Central memory CD8-positive, alpha-beta T cell (primary cell): ENCODE results near the gene CCDC197.

Experiments
- ATAC-seq: fragments of 150-1000 bp; cut with Tn5 transposase; replicated peaks from 2 replicates; pipeline ENCODE4 v1.10.0; 2022; ENCODE audit warnings: mild to moderate bottlenecking, moderate FRiP score, moderate number of reproducible peaks; ENCODE audit not compliant: poor library complexity, severe bottlenecking; ENCODE audit errors: extremely low read depth
- DNase-seq, 2 donors: peaks; one replicate each; pipeline ENCODE4 v3.0.0; 2021; ENCODE audit warnings: low spot score in 2 of 2
- H3K27ac Mint-ChIP-seq: one replicate; pipeline ENCODE4 v1.8.0; 2022; ENCODE audit warnings: low read depth, mild to moderate bottlenecking, moderate library complexity, mixed read lengths
- H3K27me3 Mint-ChIP-seq: one replicate; pipeline ENCODE4 v1.8.0; 2022; ENCODE audit warnings: mixed read lengths
- H3K36me3 Mint-ChIP-seq: one replicate; pipeline ENCODE4 v1.8.0; 2022; ENCODE audit warnings: mild to moderate bottlenecking, moderate library complexity, mixed read lengths; ENCODE audit not compliant: insufficient read depth
- H3K4me1 Mint-ChIP-seq: one replicate; pipeline ENCODE4 v1.8.0; 2022; ENCODE audit warnings: mixed read lengths
- H3K4me3 Mint-ChIP-seq: one replicate; pipeline ENCODE4 v1.8.0; 2022; ENCODE audit warnings: mild to moderate bottlenecking, moderate library complexity, mixed read lengths
- H3K9me3 Mint-ChIP-seq: one replicate; pipeline ENCODE4 v1.8.0; 2022; ENCODE audit warnings: mixed read lengths

The CCDC197 gene

GRCh38 chr14:94018308-94018707, 21.2 kb downstream of the CCDC197 start:
- ATAC-seq (no peak), DNase-seq (no peak)
- no peaks in the 10 kb centered on the region for H3K9me3 Mint-ChIP-seq
- H3K27me3 Mint-ChIP-seq: peaks cover 27% of the 10 kb centered on the region
- H3K27ac Mint-ChIP-seq: no peak overlapping the region
- no peaks in the 10 kb centered on the region for H3K36me3 Mint-ChIP-seq
- no peaks in the 10 kb centered on the region for H3K4me1 Mint-ChIP-seq
- no peak overlapping the region for H3K4me3 Mint-ChIP-seq

GRCh38 chr14:94019329-94019728, 22.2 kb downstream of the CCDC197 start:
- H3K9me3 Mint-ChIP-seq: no peaks in the 10 kb centered on the region
- peaks cover 38% of the 10 kb centered on the region for H3K27me3 Mint-ChIP-seq
- no peaks in the 10 kb centered on the region for H3K36me3 Mint-ChIP-seq
- H3K4me3 Mint-ChIP-seq: no peak overlapping the region
- DNase-seq: no peak
- no peak for ATAC-seq
- H3K27ac Mint-ChIP-seq: no peak overlapping the region
- H3K4me1 Mint-ChIP-seq: no peaks in the 10 kb centered on the region

- no peaks in the 10 kb centered on the region for H3K9me3 Mint-ChIP-seq
- DNase-seq: no peak
- H3K27ac Mint-ChIP-seq: no peak overlapping the region
- peaks cover 41% of the 10 kb centered on the region for H3K27me3 Mint-ChIP-seq
- H3K36me3 Mint-ChIP-seq: no peaks in the 10 kb centered on the region
- ATAC-seq: no peak
- H3K4me3 Mint-ChIP-seq: no peak overlapping the region
- H3K4me1 Mint-ChIP-seq: no peaks in the 10 kb centered on the region
Observed at GRCh38 chr14:94020267-94020666, 23.2 kb downstream of the CCDC197 start.

- peaks cover 3% of the 10 kb centered on the region for H3K4me1 Mint-ChIP-seq
- no peak overlapping the region for H3K4me3 Mint-ChIP-seq
- ATAC-seq (no peak), DNase-seq (no peak)
- peaks cover 1% of the 10 kb centered on the region for H3K36me3 Mint-ChIP-seq
- peaks cover 41% of the 10 kb centered on the region for H3K27me3 Mint-ChIP-seq
- H3K9me3 Mint-ChIP-seq: no peaks in the 10 kb centered on the region
- no peak overlapping the region for H3K27ac Mint-ChIP-seq
Observed at GRCh38 chr14:94021001-94021400, 23.9 kb downstream of the CCDC197 start.

GRCh38 chr14:94021416-94022157, 24.5 kb downstream of the CCDC197 start:
- Mint-ChIP-seq H3K36me3 (peaks cover 3% of the 10 kb centered on the region), H3K4me1 (peaks cover 5% of the 10 kb centered on the region), H3K27me3 (peaks cover 41% of the 10 kb centered on the region), H3K4me3 (no peak overlapping the region), H3K9me3 (no peaks in the 10 kb centered on the region), H3K27ac (no peak overlapping the region)
- ATAC-seq: no peak
- no peak for DNase-seq

- no peak for DNase-seq
- Mint-ChIP-seq H3K27me3 (peaks cover 38% of the 10 kb centered on the region), H3K27ac (no peak overlapping the region), H3K4me1 (peaks cover 5% of the 10 kb centered on the region), H3K9me3 (no peaks in the 10 kb centered on the region), H3K36me3 (peaks cover 3% of the 10 kb centered on the region), H3K4me3 (no peak overlapping the region)
- ATAC-seq: no peak
Observed at GRCh38 chr14:94022532-94023411, 25.7 kb downstream of the CCDC197 start.

- H3K27me3 Mint-ChIP-seq: peaks cover 27% of the 10 kb centered on the region
- DNase-seq (no peak), ATAC-seq (no peak)
- H3K4me3 Mint-ChIP-seq: no peak overlapping the region
- peaks cover 12% of the 10 kb centered on the region for H3K4me1 Mint-ChIP-seq
- H3K9me3 Mint-ChIP-seq: no peaks in the 10 kb centered on the region
- H3K36me3 Mint-ChIP-seq: peaks cover 3% of the 10 kb centered on the region
- H3K27ac Mint-ChIP-seq: no peak overlapping the region
Observed at GRCh38 chr14:94024549-94024948, 27.4 kb downstream of the CCDC197 start.

GRCh38 chr14:94025720-94026119, 28.6 kb downstream of the CCDC197 start:
- ATAC-seq (no peak), DNase-seq (no peak)
- no peaks in the 10 kb centered on the region for H3K9me3 Mint-ChIP-seq
- peaks cover 27% of the 10 kb centered on the region for H3K27me3 Mint-ChIP-seq
- peak overlapping the region; percentile 73 for H3K4me3 Mint-ChIP-seq
- peaks cover 3% of the 10 kb centered on the region for H3K36me3 Mint-ChIP-seq
- no peak overlapping the region for H3K27ac Mint-ChIP-seq
- H3K4me1 Mint-ChIP-seq: peaks cover 12% of the 10 kb centered on the region

GRCh38 chr14:94026173-94026888, 29.2 kb downstream of the CCDC197 start, which contains the start of gene OTUB2:
Gene OTUB2 (plus strand): TSS chr14:94026340. CDS start chr14:94026538, 198 bp downstream.
- Mint-ChIP-seq H3K9me3 (no peaks in the 10 kb centered on the region), H3K4me3 (peak within 1 kb of the TSS; percentile 73), H3K27ac (no peak within 1 kb of the TSS), H3K36me3 (peaks cover 3% of the 10 kb centered on the region), H3K4me1 (peaks cover 12% of the 10 kb centered on the region), H3K27me3 (peaks cover 27% of the 10 kb centered on the region)
- ATAC-seq (peak; percentile 100), DNase-seq (peak; percentile 95 to 96)

- H3K4me1 Mint-ChIP-seq: peaks cover 12% of the 10 kb centered on the region
- H3K27ac Mint-ChIP-seq: no peak overlapping the region
Observed at GRCh38 chr14:94026889-94027469, 29.9 kb downstream of the CCDC197 start.

GRCh38 chr14:94027566-94028449, 30.7 kb downstream of the CCDC197 start:
- no peak for DNase-seq
- ATAC-seq: no peak
- Mint-ChIP-seq H3K27ac (no peak overlapping the region), H3K4me3 (peak overlapping the region; percentile 39), H3K9me3 (no peaks in the 10 kb centered on the region), H3K27me3 (peaks cover 19% of the 10 kb centered on the region), H3K36me3 (peaks cover 3% of the 10 kb centered on the region), H3K4me1 (peaks cover 12% of the 10 kb centered on the region)

More at GRCh38 chr14:94026889-94027469, 29.9 kb downstream of the CCDC197 start:
- H3K27me3 Mint-ChIP-seq: peaks cover 27% of the 10 kb centered on the region
- peaks cover 3% of the 10 kb centered on the region for H3K36me3 Mint-ChIP-seq
- DNase-seq (no peak), ATAC-seq (no peak)
- peak overlapping the region; percentile 39 for H3K4me3 Mint-ChIP-seq
- H3K9me3 Mint-ChIP-seq: no peaks in the 10 kb centered on the region
